Gastroesophageal sphincter (tissue), 3 donors: ENCODE data around the gene FABP1.

Source experiments
- POLR2A ChIP-seq, 2 donors: fragments of 450-650 bp; IDR thresholded peaks; one replicate each; pipeline ENCODE4 v1.6.1; 2017; ENCODE audit warnings: antibody characterized with exemption in 2 of 2, mild to moderate bottlenecking in 2 of 2, moderate library complexity in 1 of 2
- POLR2AphosphoS5 ChIP-seq: sonication (generic); formaldehyde crosslinking; IDR thresholded peaks from one replicate; pipeline ENCODE4 v1.6.1; 2017; ENCODE audit warnings: antibody characterized with exemption
- TF ChIP-seq, protein P1 (sequence below), 4 experiments: fragments of 200-600 bp in 2 of 4; fragments of 450-650 bp in 2 of 4; sonication (generic) in 1 of 4; IDR thresholded peaks; one replicate each; pipeline ENCODE4 v1.5.1; 2017 to 2019; ENCODE audit warnings: antibody characterized with exemption in 4 of 4, mild to moderate bottlenecking in 2 of 4, moderate library complexity in 2 of 4

GRCh38 chr2:88116669-88117432, 11.0 kb downstream of the FABP1 start:
- TF ChIP-seq, protein P1, sequence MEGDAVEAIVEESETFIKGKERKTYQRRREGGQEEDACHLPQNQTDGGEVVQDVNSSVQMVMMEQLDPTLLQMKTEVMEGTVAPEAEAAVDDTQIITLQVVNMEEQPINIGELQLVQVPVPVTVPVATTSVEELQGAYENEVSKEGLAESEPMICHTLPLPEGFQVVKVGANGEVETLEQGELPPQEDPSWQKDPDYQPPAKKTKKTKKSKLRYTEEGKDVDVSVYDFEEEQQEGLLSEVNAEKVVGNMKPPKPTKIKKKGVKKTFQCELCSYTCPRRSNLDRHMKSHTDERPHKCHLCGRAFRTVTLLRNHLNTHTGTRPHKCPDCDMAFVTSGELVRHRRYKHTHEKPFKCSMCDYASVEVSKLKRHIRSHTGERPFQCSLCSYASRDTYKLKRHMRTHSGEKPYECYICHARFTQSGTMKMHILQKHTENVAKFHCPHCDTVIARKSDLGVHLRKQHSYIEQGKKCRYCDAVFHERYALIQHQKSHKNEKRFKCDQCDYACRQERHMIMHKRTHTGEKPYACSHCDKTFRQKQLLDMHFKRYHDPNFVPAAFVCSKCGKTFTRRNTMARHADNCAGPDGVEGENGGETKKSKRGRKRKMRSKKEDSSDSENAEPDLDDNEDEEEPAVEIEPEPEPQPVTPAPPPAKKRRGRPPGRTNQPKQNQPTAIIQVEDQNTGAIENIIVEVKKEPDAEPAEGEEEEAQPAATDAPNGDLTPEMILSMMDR (IDR thresholded peaks at IDR 0.05): no peak
- TF ChIP-seq POLR2AphosphoS5: no peak
- TF ChIP-seq POLR2A (IDR thresholded peaks at IDR 0.05): no peak
